Glomerular visceral epithelial cell (primary cell): ENCODE results near the gene SUMO2.
"Not testable (repeated sequence)": the region's sequence is repeated elsewhere in the genome, so short reads cannot be mapped to it uniquely, and the experiment has no call there.

Experiments
- DNase-seq: peaks from one replicate; pipeline ENCODE4 v3.0.0-alpha.2; 2016; ENCODE audit errors: extremely low spot score

SUMO2 gene

GRCh38 chr17:75181608-75182318 lies 996 bp downstream of the SUMO2 start:
- no peak for DNase-seq

DNA sequence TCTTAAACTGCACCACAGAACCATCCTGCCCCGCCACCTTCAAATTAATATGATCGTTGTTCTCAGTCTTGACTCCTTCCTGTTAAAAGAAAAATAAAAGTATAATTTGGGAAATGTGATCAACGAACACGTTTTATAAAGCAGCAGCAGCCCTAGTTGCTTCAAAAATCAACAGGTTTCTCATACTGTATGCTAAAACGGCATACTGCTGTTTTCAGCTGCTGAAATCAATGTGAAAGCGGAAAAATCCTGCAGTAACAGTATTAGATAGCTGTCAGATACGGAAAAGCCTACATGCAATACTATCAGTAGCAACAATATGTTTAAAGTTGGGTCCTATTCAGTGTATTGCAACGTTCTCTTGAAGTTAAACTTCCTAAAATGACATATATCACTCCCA lies 1.6 kb downstream of the SUMO2 start:
- DNase-seq: no peak

DNA sequence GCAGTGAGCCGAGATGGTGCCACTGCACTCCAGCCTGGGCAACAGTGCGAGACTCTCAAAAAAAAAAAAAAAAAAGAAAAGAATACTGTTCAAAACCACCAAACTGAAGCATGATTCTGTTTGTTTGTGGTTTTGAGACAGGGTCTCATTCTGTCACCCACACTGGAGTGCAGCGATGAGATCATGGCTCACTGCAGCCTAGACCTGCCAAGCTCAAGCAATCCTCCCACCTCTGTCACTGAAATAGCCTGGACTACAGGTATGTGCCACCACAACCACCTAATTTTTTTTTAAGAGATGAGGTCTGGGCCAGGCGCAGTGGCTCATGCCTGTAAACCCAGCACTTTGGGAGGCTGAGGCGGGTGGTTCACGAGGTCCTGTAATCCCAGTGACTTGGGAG lies 4.3 kb downstream of the SUMO2 start:
- DNase-seq: peak; percentile 25

DNA sequence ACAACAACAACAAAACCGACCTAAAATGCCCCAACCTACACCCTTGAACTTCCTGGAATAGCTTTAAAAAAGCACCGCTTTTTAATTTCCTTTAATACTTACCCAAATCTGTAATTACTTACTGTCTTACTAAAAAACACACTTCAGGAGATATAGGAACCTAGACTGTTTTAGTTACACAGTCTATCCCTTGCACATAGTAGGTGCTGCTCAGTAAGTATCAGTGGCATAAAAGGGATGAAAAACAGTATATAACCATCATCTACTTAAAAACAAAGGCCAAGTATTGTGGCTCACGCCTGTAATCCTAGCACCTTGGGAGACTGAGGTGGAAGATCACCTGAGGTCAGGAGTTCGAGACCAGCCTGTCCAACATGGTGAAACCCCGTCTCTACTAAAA lies 6.1 kb downstream of the SUMO2 start:
- no peak for DNase-seq

DNA sequence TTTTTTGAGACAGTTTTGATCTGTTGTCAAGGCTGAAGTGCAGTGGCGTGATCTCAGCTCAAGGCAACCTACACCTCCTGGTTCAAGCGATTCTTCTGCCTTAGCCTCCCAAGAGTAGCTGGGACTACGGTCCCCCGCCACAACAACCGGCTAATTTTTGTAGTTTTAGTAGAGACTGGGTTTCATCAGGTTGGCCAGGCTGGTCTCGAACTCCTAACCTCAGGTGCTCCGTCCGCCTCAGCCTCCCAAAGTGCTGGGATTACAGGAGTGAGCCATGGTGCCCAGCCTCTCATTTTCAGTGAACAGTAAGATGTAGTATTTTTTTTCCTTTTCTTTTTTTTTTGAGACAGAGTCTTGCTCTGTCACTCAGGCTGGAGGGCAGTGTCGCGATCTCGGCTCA lies 7.8 kb downstream of the SUMO2 start:
- no peak for DNase-seq

GRCh38 chr17:75173526-75173925 lies 9.2 kb downstream of the SUMO2 start:
- DNase-seq: no peak

DNA sequence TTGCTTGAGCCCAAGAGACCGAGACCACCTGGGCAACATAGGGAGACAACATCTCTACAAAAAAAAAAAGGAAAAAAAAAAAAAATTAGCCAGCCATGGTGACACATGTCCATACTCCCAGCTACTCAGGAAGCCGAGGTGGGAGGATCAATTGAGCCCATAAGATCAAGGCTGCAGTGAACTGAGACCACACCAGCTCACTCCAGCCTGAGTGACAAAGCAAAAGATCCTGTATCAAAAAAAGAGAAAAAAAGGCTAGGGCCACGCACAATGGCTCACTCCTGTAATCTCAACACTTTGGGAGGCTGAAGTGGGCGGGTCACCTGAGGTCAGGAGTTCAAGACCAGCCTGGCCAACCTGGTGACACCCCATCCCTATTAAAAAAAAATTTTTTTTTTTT lies 13.8 kb downstream of the SUMO2 start:
- DNase-seq: no peak

- DNase-seq: not testable (repeated sequence)
Measured at GRCh38 chr17:75164606-75165005, 18.2 kb downstream of the SUMO2 start.

DNA sequence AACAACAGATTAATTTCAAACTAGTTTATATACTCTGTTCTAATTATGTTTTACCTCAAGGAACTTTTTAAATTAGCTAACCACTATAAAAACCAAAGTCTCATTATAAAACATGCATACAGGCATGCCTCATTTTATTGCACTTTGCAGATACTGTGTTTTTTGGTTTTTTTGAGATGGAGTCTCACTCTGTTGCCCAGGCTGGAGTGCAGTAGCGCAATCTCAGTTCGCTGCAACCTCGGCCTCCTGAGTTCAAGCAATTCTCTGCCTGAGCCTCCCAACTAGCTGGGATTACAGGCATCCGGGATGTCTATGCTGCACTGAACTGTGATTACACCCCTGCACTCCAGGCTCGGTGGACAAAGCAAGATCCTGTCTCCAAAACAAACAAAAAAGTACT lies 19.7 kb downstream of the SUMO2 start:
- DNase-seq: no peak

GRCh38 chr17:75160211-75160610 lies 22.5 kb downstream of the SUMO2 start:
- no peak for DNase-seq

DNA sequence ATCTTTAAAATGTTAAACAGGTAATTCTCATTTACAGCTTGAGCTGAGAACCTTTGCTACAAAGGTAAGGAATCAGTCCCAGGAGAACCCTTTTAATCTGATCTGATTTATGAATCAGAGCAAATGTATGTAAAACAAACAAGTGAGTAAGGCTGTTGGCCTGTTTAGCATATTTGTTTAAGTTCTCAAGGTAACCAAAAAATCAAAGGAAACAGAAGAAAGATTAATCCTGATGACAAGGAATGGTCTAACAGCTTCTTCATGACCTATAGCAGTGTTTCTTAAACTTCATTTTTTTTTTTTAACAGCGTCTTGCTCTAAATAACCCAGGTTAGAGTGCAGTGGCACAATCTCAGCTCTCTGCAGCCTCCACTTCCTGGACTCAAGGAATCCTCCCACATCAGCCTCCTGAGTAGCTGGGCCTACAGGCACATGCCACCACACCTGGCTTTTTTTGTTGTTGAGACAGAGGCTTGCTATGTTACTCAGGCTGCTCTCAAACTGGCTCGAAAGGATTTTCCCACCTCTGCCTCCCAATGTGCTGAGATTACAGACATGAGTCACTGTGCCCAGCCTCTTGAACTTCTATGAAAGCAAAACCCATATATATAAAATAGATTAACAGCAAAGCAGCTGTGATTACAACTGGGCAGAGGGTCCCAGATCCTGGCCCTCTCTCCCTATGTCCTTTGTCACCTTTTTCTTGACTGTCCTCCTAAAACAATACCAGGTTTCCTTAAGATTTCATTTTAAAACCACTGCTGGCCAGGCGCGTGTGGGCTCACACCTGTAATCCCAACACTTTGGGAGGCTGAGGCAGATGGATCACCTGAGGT lies 23.3 kb downstream of the SUMO2 start:
- peak; percentile 54 for DNase-seq

DNA sequence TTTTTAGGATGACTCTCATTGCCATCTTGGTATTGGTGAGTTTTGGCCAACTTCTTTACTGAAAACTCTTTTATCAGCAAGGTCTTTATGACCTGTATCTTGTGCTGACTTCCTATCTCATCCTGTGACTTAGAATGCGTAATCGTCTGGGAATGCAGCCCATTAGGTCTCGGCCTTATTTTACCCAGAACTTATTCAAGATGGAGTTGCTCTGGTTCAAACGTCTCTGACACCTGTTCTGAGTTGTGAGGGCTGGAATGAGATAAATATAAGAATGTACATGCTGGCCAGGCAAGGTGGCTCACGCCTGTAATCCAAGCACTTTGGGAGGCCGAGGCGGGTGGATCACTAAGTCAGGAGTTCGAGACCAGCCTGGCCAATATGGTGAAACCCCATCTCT lies 24.3 kb downstream of the SUMO2 start:
- DNase-seq: not testable (repeated sequence)

DNA sequence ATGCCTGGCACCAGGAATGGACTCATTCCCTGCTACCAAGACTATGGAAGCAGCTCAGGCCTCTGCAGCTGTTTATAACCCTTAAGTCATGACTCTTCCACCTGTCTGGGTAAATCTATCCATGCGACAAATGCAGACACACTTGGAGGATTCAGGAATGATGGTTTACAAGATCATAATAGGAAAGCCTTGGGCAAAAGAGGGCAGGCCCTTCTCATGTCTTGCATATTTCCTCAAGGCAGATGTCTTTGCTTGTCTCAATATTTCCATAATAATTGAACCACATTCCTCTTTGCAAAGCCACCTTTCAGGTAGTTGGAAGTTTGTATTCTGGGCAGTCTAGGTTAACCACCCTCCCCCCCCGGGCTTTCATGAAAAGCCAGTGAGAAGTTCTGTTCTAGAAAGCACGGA lies 27.6 kb downstream of the SUMO2 start:
- peak; percentile 68 for DNase-seq

- DNase-seq: peak; percentile 99
Measured at GRCh38 chr17:75154195-75155106, 28.3 kb downstream of the SUMO2 start, which contains the start of gene JPT1. TSS of gene JPT1 (minus strand) at chr17:75154512. CDS start at chr17:75154397, 115 bp downstream.

- peak; percentile 31 for DNase-seq
Measured at GRCh38 chr17:75153780-75154194, 29.0 kb downstream of the SUMO2 start.

DNA sequence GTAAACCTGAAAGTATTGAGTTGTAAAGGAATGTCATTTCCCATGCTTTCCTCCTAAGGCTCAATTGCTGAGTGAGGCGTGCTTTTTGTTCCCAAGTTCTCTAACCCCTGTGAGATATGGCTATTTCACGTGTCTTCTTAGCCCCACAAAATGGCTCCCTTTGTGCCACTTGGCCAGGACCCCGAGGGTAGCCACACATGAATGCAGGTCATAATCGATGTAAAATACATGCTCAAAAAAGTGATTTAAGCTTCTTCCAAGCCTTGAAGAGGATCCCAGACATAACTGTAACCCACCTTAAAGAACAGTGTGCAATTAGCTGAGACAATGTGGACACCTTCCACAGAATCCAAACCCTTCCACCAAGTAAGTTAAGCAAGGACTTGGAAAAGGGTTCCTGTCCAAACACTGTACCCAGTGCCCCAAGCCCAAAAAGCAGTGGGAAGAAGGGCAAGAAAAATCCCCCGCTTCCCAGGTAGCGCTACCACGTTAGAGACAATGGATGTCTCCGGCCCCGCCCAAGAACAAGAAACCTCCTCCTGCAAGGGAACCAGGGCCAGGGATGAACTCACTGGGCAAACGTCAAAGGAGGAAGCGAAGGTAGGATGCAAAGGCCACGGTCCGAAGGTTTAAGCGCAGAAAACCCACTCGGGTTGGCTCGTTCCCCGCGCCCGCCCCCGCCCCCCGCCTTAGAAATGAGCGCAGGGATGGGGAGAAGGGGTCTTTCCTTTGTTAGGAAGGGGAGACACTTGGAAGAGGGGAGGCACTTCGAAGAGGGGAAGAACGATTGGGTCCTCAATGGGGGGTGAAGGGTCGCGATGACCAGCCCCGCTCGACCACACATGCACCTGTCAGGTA lies 29.6 kb downstream of the SUMO2 start:
- DNase-seq: peak; percentile 67

DNA sequence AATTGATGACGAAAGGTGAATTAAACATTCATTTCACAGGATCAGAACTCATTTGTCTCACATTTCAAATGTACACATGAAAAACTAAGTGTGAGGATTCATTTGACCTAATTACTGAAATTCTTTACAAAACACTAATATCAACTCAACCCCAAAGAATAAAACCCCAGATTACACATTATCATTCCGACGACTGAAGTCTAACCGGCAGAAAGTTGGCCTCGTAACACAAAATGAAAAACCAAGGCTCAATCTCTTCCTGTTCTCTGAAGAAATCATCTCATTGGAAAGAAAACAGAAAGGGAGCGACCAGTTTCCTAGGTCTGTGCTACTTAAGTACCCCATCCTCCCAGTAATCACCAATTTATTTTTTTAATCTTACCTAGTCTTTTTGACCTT lies 30.2 kb downstream of the SUMO2 start:
- DNase-seq: no peak

GRCh38 chr17:75151930-75152329 lies 30.8 kb downstream of the SUMO2 start:
- DNase-seq: no peak

DNA sequence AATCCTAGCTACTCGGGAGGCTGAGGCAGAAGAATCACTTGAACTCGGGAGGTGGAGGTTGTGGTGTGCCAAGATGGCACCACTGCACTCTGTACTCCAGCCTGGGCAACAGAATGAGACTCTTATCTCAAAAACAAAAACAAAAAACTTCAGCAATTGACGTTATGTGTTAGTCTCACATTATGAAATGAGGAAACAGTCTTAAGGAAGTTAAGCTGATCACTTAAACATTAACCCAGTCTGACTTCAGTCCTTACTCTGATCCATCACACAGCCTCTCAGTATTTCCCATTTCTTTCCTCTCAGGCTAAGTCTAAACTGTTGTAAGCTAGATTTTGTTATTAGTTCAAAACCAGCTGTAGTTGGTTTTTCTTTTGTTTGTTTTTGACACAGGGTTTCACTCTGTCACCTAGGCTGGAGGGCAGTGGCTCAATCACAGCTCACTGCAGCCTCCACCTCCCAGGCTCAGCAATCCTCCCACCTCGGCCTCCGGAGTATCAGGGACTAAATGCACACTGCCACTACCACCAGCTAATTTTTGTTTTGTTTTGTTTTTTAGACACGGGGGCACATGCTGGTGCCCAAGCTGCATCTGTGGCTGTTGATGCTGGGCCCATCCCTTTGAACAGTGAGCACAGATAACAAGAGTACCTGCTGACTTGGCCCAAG lies 34.7 kb downstream of the SUMO2 start:
- no peak for DNase-seq

DNA sequence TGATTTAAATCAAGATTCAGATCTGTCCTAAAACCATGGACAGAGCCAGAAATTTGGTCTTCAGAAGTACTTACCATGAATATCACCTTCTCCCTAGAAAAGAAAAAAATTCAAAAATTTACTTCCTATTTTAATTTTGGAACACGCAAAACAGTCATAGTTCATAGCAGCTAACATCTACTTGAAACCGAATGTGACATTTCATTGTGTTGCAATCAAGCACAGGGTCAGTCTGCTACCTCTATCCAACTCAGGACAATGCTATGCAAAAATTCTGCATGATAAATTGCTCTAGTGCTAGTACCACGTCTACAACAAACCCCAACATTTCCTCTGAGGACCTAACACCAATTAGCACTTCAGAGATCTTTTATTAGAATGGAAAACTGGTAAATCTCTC lies 36.2 kb downstream of the SUMO2 start:
- DNase-seq: no peak
